ENCODE results near the gene SLC5A1.

- TF ChIP-seq ZFP30 (CRISPR knock-in tag; IDR thresholded peaks at IDR 0.05) (no peak), ZFP3 (CRISPR knock-in tag; IDR thresholded peaks at IDR 0.05) (no peak), ARNTL (CRISPR knock-in tag; IDR thresholded peaks at IDR 0.05; ENCODE audit: borderline replicate concordance, low read depth) (no peak), PPARA (CRISPR knock-in tag; IDR thresholded peaks at IDR 0.05; ENCODE audit: borderline replicate concordance) (no peak), RARB (CRISPR knock-in tag; IDR thresholded peaks at IDR 0.05) (no peak), POU6F1 (CRISPR knock-in tag; IDR thresholded peaks at IDR 0.05; ENCODE audit: borderline replicate concordance, low read depth) (no peak), ESRRG (CRISPR knock-in tag; IDR thresholded peaks at IDR 0.05) (no peak), ISL1 (CRISPR knock-in tag; IDR thresholded peaks at IDR 0.05) (no peak), ZNF565 (CRISPR knock-in tag; conservative IDR thresholded peaks at IDR 0.05; ENCODE audit: low read depth) (no peak), CREB5 (CRISPR knock-in tag; IDR thresholded peaks at IDR 0.05; ENCODE audit: low read depth) (no peak), PATZ1 (CRISPR knock-in tag; IDR thresholded peaks at IDR 0.05; ENCODE audit: borderline replicate concordance) (no peak)
Measured at GRCh38 chr22:32059426-32059825, 16.4 kb downstream of the SLC5A1 start.
